ENCODE results near the gene UNC5C. TPM values are rescaled to one million over a fixed set of nuclear protein-coding genes. Genes with fewer than 3 reads are reported as not detected.

The UNC5C gene
- total and polyA plus RNA-seq, 5 donors from 2014 or later, result 0.01 to 0.13 TPM; not detected in 3

- Mint-ChIP-seq H3K4me1 (peaks cover 0 to 10% (median 0%) of the 10 kb centered on the region in 4 donors), H3K9me3 (peaks cover 0 to 3% (median 0%) of the 10 kb centered on the region in 7 donors), H3K27ac (no peak overlapping the region), H3K27me3 (peaks cover 28% of the 10 kb centered on the region), H3K4me3 (no peak overlapping the region), H3K36me3 (no peaks in the 10 kb centered on the region)
- Histone ChIP-seq H3K36me3 (ENCODE audit: control insufficient read depth, insufficient read depth, low read length) (no peaks in the 10 kb centered on the region), H3K27ac (ENCODE audit: insufficient read depth, low read length, poor library complexity, severe bottlenecking) (no peak overlapping the region), H3K27me3 (ENCODE audit: control insufficient read depth, insufficient read depth, low read length) (peaks cover 4% of the 10 kb centered on the region), H3K4me1 (ENCODE audit: control insufficient read depth, insufficient read depth, low read length, poor library complexity, severe bottlenecking) (peaks cover 12% of the 10 kb centered on the region), H3K4me3 (ENCODE audit: low read depth, low read length) (no peak overlapping the region), H3K9me3 (ENCODE audit: control insufficient read depth in 2 of 2, low read length in 2 of 2) (no peaks in the 10 kb centered on the region)
- no peak for ATAC-seq (ENCODE audit: low read depth in 2 of 2)
- DNase-seq, result no peak
Observed at GRCh38 chr4:95544113-95545103, 4.4 kb downstream of the UNC5C start.

- no peak overlapping the region for H3K27ac ChIP-seq (ENCODE audit: insufficient read depth, low read length, poor library complexity, severe bottlenecking)
- peaks cover 0 to 3% (median 0%) of the 10 kb centered on the region in 7 donors for H3K9me3 Mint-ChIP-seq
- no peak for ATAC-seq (ENCODE audit: low read depth in 2 of 2)
- no peaks in the 10 kb centered on the region for H3K9me3 ChIP-seq (ENCODE audit: control insufficient read depth in 2 of 2, low read length in 2 of 2)
- H3K4me1 ChIP-seq (ENCODE audit: control insufficient read depth, insufficient read depth, low read length, poor library complexity, severe bottlenecking), result no peaks in the 10 kb centered on the region
- peaks cover 4% of the 10 kb centered on the region for H3K27me3 ChIP-seq (ENCODE audit: control insufficient read depth, insufficient read depth, low read length)
- no peaks in the 10 kb centered on the region for H3K36me3 Mint-ChIP-seq
- no peak overlapping the region for H3K4me3 Mint-ChIP-seq
- H3K27me3 Mint-ChIP-seq, result peaks cover 13% of the 10 kb centered on the region
- no peak overlapping the region for H3K4me3 ChIP-seq (ENCODE audit: low read depth, low read length)
- no peak for DNase-seq
- H3K27ac Mint-ChIP-seq, result no peak overlapping the region
- H3K4me1 Mint-ChIP-seq, result no peaks in the 10 kb centered on the region
- H3K36me3 ChIP-seq (ENCODE audit: control insufficient read depth, insufficient read depth, low read length), result no peaks in the 10 kb centered on the region
Observed at GRCh38 chr4:95541889-95542607, 6.7 kb downstream of the UNC5C start.

- H3K27ac Mint-ChIP-seq, result no peak overlapping the region
- Histone ChIP-seq H3K27ac (ENCODE audit: insufficient read depth, low read length, poor library complexity, severe bottlenecking) (no peak overlapping the region), H3K4me3 (ENCODE audit: low read depth, low read length) (no peak overlapping the region), H3K9me3 (ENCODE audit: control insufficient read depth in 2 of 2, low read length in 2 of 2) (no peaks in the 10 kb centered on the region), H3K4me1 (ENCODE audit: control insufficient read depth, insufficient read depth, low read length, poor library complexity, severe bottlenecking) (no peaks in the 10 kb centered on the region), H3K27me3 (ENCODE audit: control insufficient read depth, insufficient read depth, low read length) (peaks cover 2% of the 10 kb centered on the region), H3K36me3 (ENCODE audit: control insufficient read depth, insufficient read depth, low read length) (no peaks in the 10 kb centered on the region)
- H3K4me1 Mint-ChIP-seq, result no peaks in the 10 kb centered on the region
- no peaks in the 10 kb centered on the region for H3K36me3 Mint-ChIP-seq
- H3K27me3 Mint-ChIP-seq, result peaks cover 4% of the 10 kb centered on the region
- ATAC-seq (ENCODE audit: low read depth in 2 of 2) (no peak), DNase-seq (no peak)
- H3K9me3 Mint-ChIP-seq, result peaks cover 0 to 3% (median 0%) of the 10 kb centered on the region in 7 donors
- H3K4me3 Mint-ChIP-seq, result no peak overlapping the region
Observed at GRCh38 chr4:95541094-95541493, 7.7 kb downstream of the UNC5C start.

- no peak overlapping the region for H3K27ac ChIP-seq (ENCODE audit: insufficient read depth, low read length, poor library complexity, severe bottlenecking)
- no peaks in the 10 kb centered on the region for H3K4me1 ChIP-seq (ENCODE audit: control insufficient read depth, insufficient read depth, low read length, poor library complexity, severe bottlenecking)
- H3K36me3 Mint-ChIP-seq, result no peaks in the 10 kb centered on the region
- H3K9me3 Mint-ChIP-seq, result no peaks in the 10 kb centered on the region
- H3K27me3 ChIP-seq (ENCODE audit: control insufficient read depth, insufficient read depth, low read length), result no peaks in the 10 kb centered on the region
- DNase-seq, result no peak
- no peak overlapping the region for H3K27ac Mint-ChIP-seq
- no peak for ATAC-seq (ENCODE audit: low read depth in 2 of 2)
- no peaks in the 10 kb centered on the region for H3K9me3 ChIP-seq (ENCODE audit: control insufficient read depth in 2 of 2, low read length in 2 of 2)
- H3K36me3 ChIP-seq (ENCODE audit: control insufficient read depth, insufficient read depth, low read length), result no peaks in the 10 kb centered on the region
- no peak overlapping the region for H3K4me3 ChIP-seq (ENCODE audit: low read depth, low read length)
- no peaks in the 10 kb centered on the region for H3K27me3 Mint-ChIP-seq
- no peak overlapping the region for H3K4me3 Mint-ChIP-seq
- H3K4me1 Mint-ChIP-seq, result no peaks in the 10 kb centered on the region
Observed at GRCh38 chr4:95540227-95540626, 8.5 kb downstream of the UNC5C start.

GRCh38 chr4:95539106-95539505 is 9.7 kb downstream of the UNC5C start:
- Mint-ChIP-seq H3K27ac (no peak overlapping the region), H3K4me1 (no peaks in the 10 kb centered on the region), H3K9me3 (no peaks in the 10 kb centered on the region), H3K4me3 (no peak overlapping the region), H3K27me3 (no peaks in the 10 kb centered on the region), H3K36me3 (no peaks in the 10 kb centered on the region)
- Histone ChIP-seq H3K4me3 (ENCODE audit: low read depth, low read length) (no peak overlapping the region), H3K27ac (ENCODE audit: insufficient read depth, low read length, poor library complexity, severe bottlenecking) (no peak overlapping the region), H3K4me1 (ENCODE audit: control insufficient read depth, insufficient read depth, low read length, poor library complexity, severe bottlenecking) (no peaks in the 10 kb centered on the region), H3K9me3 (ENCODE audit: control insufficient read depth in 2 of 2, low read length in 2 of 2) (no peaks in the 10 kb centered on the region), H3K36me3 (ENCODE audit: control insufficient read depth, insufficient read depth, low read length) (no peaks in the 10 kb centered on the region), H3K27me3 (ENCODE audit: control insufficient read depth, insufficient read depth, low read length) (no peaks in the 10 kb centered on the region)
- DNase-seq (no peak), ATAC-seq (ENCODE audit: low read depth in 2 of 2) (no peak)

GRCh38 chr4:95537863-95538488 is 10.8 kb downstream of the UNC5C start:
- no peaks in the 10 kb centered on the region for H3K4me1 ChIP-seq (ENCODE audit: control insufficient read depth, insufficient read depth, low read length, poor library complexity, severe bottlenecking)
- no peaks in the 10 kb centered on the region for H3K36me3 Mint-ChIP-seq
- no peak overlapping the region for H3K27ac Mint-ChIP-seq
- no peak overlapping the region for H3K4me3 Mint-ChIP-seq
- no peaks in the 10 kb centered on the region for H3K36me3 ChIP-seq (ENCODE audit: control insufficient read depth, insufficient read depth, low read length)
- H3K27ac ChIP-seq (ENCODE audit: insufficient read depth, low read length, poor library complexity, severe bottlenecking), result no peak overlapping the region
- no peaks in the 10 kb centered on the region for H3K27me3 ChIP-seq (ENCODE audit: control insufficient read depth, insufficient read depth, low read length)
- DNase-seq, result no peak
- H3K9me3 ChIP-seq (ENCODE audit: control insufficient read depth in 2 of 2, low read length in 2 of 2), result no peaks in the 10 kb centered on the region
- no peak for ATAC-seq (ENCODE audit: low read depth in 2 of 2)
- no peaks in the 10 kb centered on the region for H3K9me3 Mint-ChIP-seq
- no peaks in the 10 kb centered on the region for H3K27me3 Mint-ChIP-seq
- no peak overlapping the region for H3K4me3 ChIP-seq (ENCODE audit: low read depth, low read length)
- H3K4me1 Mint-ChIP-seq, result no peaks in the 10 kb centered on the region

GRCh38 chr4:95537191-95537590 is 11.6 kb downstream of the UNC5C start:
- no peaks in the 10 kb centered on the region for H3K36me3 ChIP-seq (ENCODE audit: control insufficient read depth, insufficient read depth, low read length)
- ATAC-seq (ENCODE audit: low read depth in 2 of 2) (no peak), DNase-seq (no peak)
- H3K4me1 Mint-ChIP-seq, result no peaks in the 10 kb centered on the region
- H3K4me3 ChIP-seq (ENCODE audit: low read depth, low read length), result no peak overlapping the region
- H3K9me3 Mint-ChIP-seq, result no peaks in the 10 kb centered on the region
- H3K27me3 ChIP-seq (ENCODE audit: control insufficient read depth, insufficient read depth, low read length), result no peaks in the 10 kb centered on the region
- H3K27me3 Mint-ChIP-seq, result no peaks in the 10 kb centered on the region
- no peak overlapping the region for H3K4me3 Mint-ChIP-seq
- no peak overlapping the region for H3K27ac ChIP-seq (ENCODE audit: insufficient read depth, low read length, poor library complexity, severe bottlenecking)
- no peaks in the 10 kb centered on the region for H3K4me1 ChIP-seq (ENCODE audit: control insufficient read depth, insufficient read depth, low read length, poor library complexity, severe bottlenecking)
- no peaks in the 10 kb centered on the region for H3K36me3 Mint-ChIP-seq
- H3K9me3 ChIP-seq (ENCODE audit: control insufficient read depth in 2 of 2, low read length in 2 of 2), result no peaks in the 10 kb centered on the region
- H3K27ac Mint-ChIP-seq, result no peak overlapping the region
